Measurements from ENCODE around the gene KCNQ2. TPM values are rescaled to one million over a fixed set of nuclear protein-coding genes. Genes with fewer than 3 reads are reported as not detected.

KCNQ2 gene
- total RNA-seq, 1 experiment from 2014 or later, result not detected

DNA sequence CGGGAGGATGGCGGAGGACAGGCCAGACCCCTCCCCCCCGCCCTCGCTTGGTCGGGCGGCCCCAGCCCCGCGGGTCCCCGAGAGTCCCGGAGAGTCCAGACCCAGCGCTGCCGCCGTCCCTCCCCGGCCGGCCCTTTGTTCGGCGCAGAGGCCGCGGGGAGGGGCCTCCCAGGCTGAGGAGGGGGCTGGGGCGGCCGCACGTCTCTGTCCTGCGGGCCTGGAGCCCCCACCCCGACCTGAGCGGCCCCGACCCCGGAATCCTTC is 806 bp downstream of the KCNQ2 start:
- Histone ChIP-seq H3K4me3 (ENCODE audit: low read length) (no peak overlapping the region), H3K9me2 (replicated peaks; ENCODE audit: insufficient read depth, low read length) (no peaks in the 10 kb centered on the region), H4K20me1 (ENCODE audit: insufficient read depth, low read depth, low read length) (no peaks in the 10 kb centered on the region), H3K9ac (ENCODE audit: low read length) (no peak overlapping the region), H3K27me3 (ENCODE audit: low read length) (no peaks in the 10 kb centered on the region), H3K4me2 (ENCODE audit: low read depth, low read length, poor library complexity, severe bottlenecking) (no peak overlapping the region), H3K36me3 (ENCODE audit: insufficient read depth, low read length) (no peaks in the 10 kb centered on the region), H2AFZ (ENCODE audit: low read length) (no peak overlapping the region), H3K79me2 (ENCODE audit: low read length) (no peaks in the 10 kb centered on the region), H3K4me1 (ENCODE audit: low read length) (no peaks in the 10 kb centered on the region), H3K27ac (ENCODE audit: low read length) (no peak overlapping the region), H3K9me3 (ENCODE audit: low read length) (no peaks in the 10 kb centered on the region)
- DNase-seq, result no peak

DNA sequence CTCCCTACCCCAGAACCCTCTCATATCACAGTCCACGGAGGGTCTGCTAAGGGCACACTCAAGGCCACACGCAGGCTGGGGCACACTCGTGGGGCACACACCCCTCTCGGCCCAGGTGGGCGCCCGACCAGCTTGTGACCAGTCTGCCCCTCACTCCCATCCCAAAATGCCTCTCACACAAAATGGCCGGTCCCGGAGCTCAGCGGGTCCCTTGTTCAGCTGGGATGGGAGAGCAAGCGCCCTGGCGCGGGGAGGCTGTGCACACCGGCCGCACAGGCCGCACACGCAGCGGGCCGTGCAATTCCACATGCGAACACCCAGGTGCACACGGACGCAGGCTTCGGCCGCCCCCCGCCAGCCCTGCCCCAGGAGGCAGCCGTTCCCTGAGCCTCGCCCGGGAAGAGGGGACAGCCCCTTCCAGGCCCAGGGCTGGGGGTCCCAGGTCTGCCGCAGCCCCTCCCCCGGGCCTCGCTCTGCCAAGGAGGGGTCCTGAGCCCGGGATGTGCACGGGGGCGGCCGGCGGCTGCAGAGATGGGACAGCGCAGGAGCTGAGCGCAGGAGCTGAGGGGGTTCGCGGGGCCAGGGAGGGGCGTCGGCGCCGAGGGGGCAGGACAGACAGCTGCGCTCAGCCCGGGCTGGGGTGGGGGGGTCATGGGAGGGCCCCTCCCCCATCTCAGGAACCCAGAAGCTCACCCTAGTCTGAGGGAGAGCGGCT is 1.3 kb downstream of the KCNQ2 start:
- H2AFZ ChIP-seq (ENCODE audit: low read length), result no peak overlapping the region
- no peak overlapping the region for H3K27ac ChIP-seq (ENCODE audit: low read length)
- no peak overlapping the region for H3K4me3 ChIP-seq (ENCODE audit: low read length)
- H3K9me3 ChIP-seq (ENCODE audit: low read length), result no peaks in the 10 kb centered on the region
- H3K27me3 ChIP-seq (ENCODE audit: low read length), result no peaks in the 10 kb centered on the region
- no peaks in the 10 kb centered on the region for H3K36me3 ChIP-seq (ENCODE audit: insufficient read depth, low read length)
- H3K79me2 ChIP-seq (ENCODE audit: low read length), result no peaks in the 10 kb centered on the region
- H3K9ac ChIP-seq (ENCODE audit: low read length), result no peak overlapping the region
- H4K20me1 ChIP-seq (ENCODE audit: insufficient read depth, low read depth, low read length), result no peaks in the 10 kb centered on the region
- no peak overlapping the region for H3K4me2 ChIP-seq (ENCODE audit: low read depth, low read length, poor library complexity, severe bottlenecking)
- no peaks in the 10 kb centered on the region for H3K4me1 ChIP-seq (ENCODE audit: low read length)
- DNase-seq, result no peak
- no peaks in the 10 kb centered on the region for H3K9me2 ChIP-seq (replicated peaks; ENCODE audit: insufficient read depth, low read length)

DNA sequence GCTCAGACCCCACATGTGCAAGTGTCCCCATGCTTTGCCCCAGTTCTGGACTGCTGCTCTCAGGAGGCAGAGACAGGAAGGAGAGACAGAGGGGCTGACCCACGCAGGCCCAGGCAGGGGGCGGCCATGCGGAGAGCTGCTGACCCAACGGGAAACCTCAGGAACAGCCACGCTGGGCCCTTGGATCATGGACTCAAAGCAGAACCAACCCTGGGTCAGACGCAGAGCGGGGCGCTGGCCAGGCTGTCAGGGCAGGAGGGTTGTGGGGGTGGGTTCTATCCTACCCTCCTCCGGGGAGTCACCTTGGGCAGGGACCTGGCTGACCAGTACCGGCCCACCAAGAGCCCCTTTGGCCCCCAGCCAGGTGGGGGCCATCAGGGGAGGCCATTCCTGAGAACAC is 2.0 kb downstream of the KCNQ2 start:
- Histone ChIP-seq H3K79me2 (ENCODE audit: low read length) (no peaks in the 10 kb centered on the region), H3K4me1 (ENCODE audit: low read length) (no peaks in the 10 kb centered on the region), H3K4me2 (ENCODE audit: low read depth, low read length, poor library complexity, severe bottlenecking) (no peak overlapping the region), H3K36me3 (ENCODE audit: insufficient read depth, low read length) (no peaks in the 10 kb centered on the region), H3K9ac (ENCODE audit: low read length) (no peak overlapping the region), H3K9me3 (ENCODE audit: low read length) (no peaks in the 10 kb centered on the region), H3K27me3 (ENCODE audit: low read length) (no peaks in the 10 kb centered on the region), H2AFZ (ENCODE audit: low read length) (no peak overlapping the region), H4K20me1 (ENCODE audit: insufficient read depth, low read depth, low read length) (no peaks in the 10 kb centered on the region), H3K4me3 (ENCODE audit: low read length) (no peak overlapping the region), H3K27ac (ENCODE audit: low read length) (no peak overlapping the region), H3K9me2 (replicated peaks; ENCODE audit: insufficient read depth, low read length) (no peaks in the 10 kb centered on the region)
- DNase-seq, result no peak

DNA sequence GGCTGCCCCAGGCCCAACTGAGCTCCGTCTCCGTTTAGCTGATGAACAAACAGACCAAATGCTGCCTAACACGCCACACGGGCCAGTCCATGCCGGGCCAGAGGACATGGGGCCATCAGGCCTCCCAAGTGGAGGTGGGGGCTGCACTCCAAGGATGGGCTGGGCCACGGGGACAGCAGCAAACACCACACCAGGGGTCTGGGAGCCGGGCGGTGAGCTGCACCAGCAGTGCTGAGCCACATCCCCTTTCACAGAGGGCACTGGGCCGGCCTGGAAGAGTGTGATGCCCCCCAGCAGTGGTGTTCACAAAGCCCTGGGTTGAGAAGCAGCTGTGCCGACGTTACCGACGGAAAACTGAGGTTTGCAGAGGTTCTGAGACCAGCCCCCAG is 2.7 kb downstream of the KCNQ2 start:
- no peaks in the 10 kb centered on the region for H3K9me3 ChIP-seq (ENCODE audit: low read length)
- no peak overlapping the region for H2AFZ ChIP-seq (ENCODE audit: low read length)
- no peak overlapping the region for H3K4me3 ChIP-seq (ENCODE audit: low read length)
- no peak overlapping the region for H3K4me2 ChIP-seq (ENCODE audit: low read depth, low read length, poor library complexity, severe bottlenecking)
- H3K27me3 ChIP-seq (ENCODE audit: low read length), result no peaks in the 10 kb centered on the region
- DNase-seq, result no peak
- no peaks in the 10 kb centered on the region for H3K79me2 ChIP-seq (ENCODE audit: low read length)
- H3K9ac ChIP-seq (ENCODE audit: low read length), result no peak overlapping the region
- H3K9me2 ChIP-seq (replicated peaks; ENCODE audit: insufficient read depth, low read length), result no peaks in the 10 kb centered on the region
- no peak overlapping the region for H3K27ac ChIP-seq (ENCODE audit: low read length)
- H3K4me1 ChIP-seq (ENCODE audit: low read length), result no peaks in the 10 kb centered on the region
- no peaks in the 10 kb centered on the region for H4K20me1 ChIP-seq (ENCODE audit: insufficient read depth, low read depth, low read length)
- no peaks in the 10 kb centered on the region for H3K36me3 ChIP-seq (ENCODE audit: insufficient read depth, low read length)

DNA sequence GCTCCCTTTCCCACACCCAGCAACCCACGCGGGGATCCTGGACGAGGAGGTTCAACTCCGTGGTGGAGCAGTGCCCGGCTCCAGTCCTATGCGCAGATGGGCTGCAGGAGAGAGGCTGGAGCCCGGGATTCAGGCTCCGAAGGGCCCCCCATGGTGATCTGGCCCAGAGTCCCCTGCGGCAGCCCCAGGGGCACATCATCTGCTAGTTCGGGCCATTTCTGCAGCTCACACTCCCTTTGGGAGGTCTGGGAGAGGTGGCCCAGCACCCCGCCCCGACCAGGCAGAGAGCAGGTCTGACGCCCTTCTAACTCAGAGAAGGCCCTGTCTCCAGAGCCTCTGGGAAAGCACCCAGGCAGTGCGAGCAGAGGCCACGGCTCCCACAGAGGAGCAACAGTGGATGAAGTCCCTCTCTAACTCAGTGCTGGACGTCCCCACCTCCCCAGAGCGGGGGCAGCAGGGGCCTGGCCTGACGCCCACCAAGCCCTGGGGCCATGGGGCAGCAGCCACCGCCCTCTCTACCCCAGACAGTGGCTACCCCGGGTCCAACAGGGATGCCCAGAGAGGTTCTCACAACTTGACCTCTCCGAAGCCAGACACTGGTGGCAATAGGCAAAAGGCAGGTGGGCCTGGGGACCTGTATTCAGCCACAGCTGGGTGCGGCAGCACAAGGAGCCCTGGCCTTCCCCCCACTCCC is 3.3 kb downstream of the KCNQ2 start:
- no peak overlapping the region for H3K27ac ChIP-seq (ENCODE audit: low read length)
- no peaks in the 10 kb centered on the region for H3K9me2 ChIP-seq (replicated peaks; ENCODE audit: insufficient read depth, low read length)
- no peak overlapping the region for H3K4me2 ChIP-seq (ENCODE audit: low read depth, low read length, poor library complexity, severe bottlenecking)
- H3K79me2 ChIP-seq (ENCODE audit: low read length), result no peaks in the 10 kb centered on the region
- H3K4me3 ChIP-seq (ENCODE audit: low read length), result no peak overlapping the region
- H3K9me3 ChIP-seq (ENCODE audit: low read length), result no peaks in the 10 kb centered on the region
- no peaks in the 10 kb centered on the region for H3K4me1 ChIP-seq (ENCODE audit: low read length)
- no peaks in the 10 kb centered on the region for H3K36me3 ChIP-seq (ENCODE audit: insufficient read depth, low read length)
- H3K27me3 ChIP-seq (ENCODE audit: low read length), result no peaks in the 10 kb centered on the region
- no peaks in the 10 kb centered on the region for H4K20me1 ChIP-seq (ENCODE audit: insufficient read depth, low read depth, low read length)
- H2AFZ ChIP-seq (ENCODE audit: low read length), result no peak overlapping the region
- DNase-seq, result no peak
- H3K9ac ChIP-seq (ENCODE audit: low read length), result no peak overlapping the region

DNA sequence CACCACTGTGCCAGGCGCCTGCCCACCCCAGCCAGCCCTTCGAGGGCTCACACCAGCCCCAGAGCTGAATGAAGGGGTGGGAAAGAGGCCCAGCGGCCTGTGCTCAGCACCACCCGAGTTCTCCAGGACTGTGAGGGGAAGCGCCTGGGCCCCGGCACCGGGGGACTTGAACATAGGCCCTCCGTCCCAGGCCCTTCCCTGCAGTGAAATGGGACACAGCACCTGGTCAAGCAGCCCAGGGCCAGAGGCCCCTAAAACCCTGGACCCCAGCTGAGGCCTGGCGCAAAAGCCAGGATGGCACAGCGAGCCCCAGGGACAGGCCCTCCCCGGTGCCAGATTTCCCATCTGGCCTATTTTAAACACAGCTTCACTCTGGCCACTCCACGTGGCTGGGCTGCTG is 4.0 kb downstream of the KCNQ2 start:
- H3K9ac ChIP-seq (ENCODE audit: low read length), result no peak overlapping the region
- no peak overlapping the region for H3K4me3 ChIP-seq (ENCODE audit: low read length)
- no peak overlapping the region for H3K27ac ChIP-seq (ENCODE audit: low read length)
- H3K36me3 ChIP-seq (ENCODE audit: insufficient read depth, low read length), result no peaks in the 10 kb centered on the region
- no peaks in the 10 kb centered on the region for H3K27me3 ChIP-seq (ENCODE audit: low read length)
- no peaks in the 10 kb centered on the region for H4K20me1 ChIP-seq (ENCODE audit: insufficient read depth, low read depth, low read length)
- H3K4me2 ChIP-seq (ENCODE audit: low read depth, low read length, poor library complexity, severe bottlenecking), result no peak overlapping the region
- no peak for DNase-seq
- no peaks in the 10 kb centered on the region for H3K4me1 ChIP-seq (ENCODE audit: low read length)
- H3K79me2 ChIP-seq (ENCODE audit: low read length), result no peaks in the 10 kb centered on the region
- H3K9me3 ChIP-seq (ENCODE audit: low read length), result no peaks in the 10 kb centered on the region
- H2AFZ ChIP-seq (ENCODE audit: low read length), result no peak overlapping the region
- no peaks in the 10 kb centered on the region for H3K9me2 ChIP-seq (replicated peaks; ENCODE audit: insufficient read depth, low read length)

DNA sequence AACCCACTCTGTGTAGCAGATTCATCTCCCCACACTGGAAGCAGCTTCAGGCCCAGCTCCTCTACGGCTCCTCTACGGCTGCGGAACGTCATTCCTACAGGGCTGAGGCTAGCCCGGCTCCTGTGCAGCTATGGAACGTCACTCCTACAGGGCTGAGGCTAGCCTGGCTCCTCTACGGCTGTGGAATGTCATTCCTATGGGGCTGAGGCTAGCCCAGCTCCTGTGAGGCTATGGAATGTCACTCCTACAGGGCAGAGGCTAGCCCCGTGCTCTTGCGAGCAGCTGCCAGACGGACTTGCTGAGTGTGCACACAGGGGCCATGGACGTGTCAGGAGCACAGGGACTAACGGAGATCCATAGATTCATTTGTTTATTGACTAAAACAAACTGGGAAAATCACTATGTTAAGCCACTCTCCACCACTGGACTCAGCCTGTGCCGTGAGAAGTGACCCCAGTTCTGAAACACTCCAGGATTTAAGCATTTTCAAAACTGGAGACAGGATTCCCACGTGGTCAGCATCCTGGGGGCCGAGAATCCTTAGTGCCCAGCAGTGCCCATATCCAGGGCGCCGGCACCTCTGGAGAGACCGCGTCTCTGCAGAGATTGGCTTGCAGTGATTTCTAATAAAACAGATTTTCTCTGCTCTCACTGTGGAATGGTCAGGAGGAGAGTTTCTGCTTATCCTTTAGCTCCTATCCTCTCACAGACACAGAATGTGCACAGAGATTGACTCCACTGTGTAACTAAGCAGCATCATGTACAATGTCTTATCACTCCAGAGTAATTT is 5.0 kb downstream of the KCNQ2 start:
- H3K79me2 ChIP-seq (ENCODE audit: low read length), result no peaks in the 10 kb centered on the region
- H3K9me3 ChIP-seq (ENCODE audit: low read length), result no peaks in the 10 kb centered on the region
- DNase-seq, result no peak
- no peaks in the 10 kb centered on the region for H3K27me3 ChIP-seq (ENCODE audit: low read length)
- H2AFZ ChIP-seq (ENCODE audit: low read length), result no peak overlapping the region
- H3K36me3 ChIP-seq (ENCODE audit: insufficient read depth, low read length), result no peaks in the 10 kb centered on the region
- H3K4me1 ChIP-seq (ENCODE audit: low read length), result no peaks in the 10 kb centered on the region
- H3K27ac ChIP-seq (ENCODE audit: low read length), result no peak overlapping the region
- no peaks in the 10 kb centered on the region for H3K9me2 ChIP-seq (replicated peaks; ENCODE audit: insufficient read depth, low read length)
- no peak overlapping the region for H3K4me2 ChIP-seq (ENCODE audit: low read depth, low read length, poor library complexity, severe bottlenecking)
- no peak overlapping the region for H3K9ac ChIP-seq (ENCODE audit: low read length)
- H4K20me1 ChIP-seq (ENCODE audit: insufficient read depth, low read depth, low read length), result no peaks in the 10 kb centered on the region
- no peak overlapping the region for H3K4me3 ChIP-seq (ENCODE audit: low read length)

DNA sequence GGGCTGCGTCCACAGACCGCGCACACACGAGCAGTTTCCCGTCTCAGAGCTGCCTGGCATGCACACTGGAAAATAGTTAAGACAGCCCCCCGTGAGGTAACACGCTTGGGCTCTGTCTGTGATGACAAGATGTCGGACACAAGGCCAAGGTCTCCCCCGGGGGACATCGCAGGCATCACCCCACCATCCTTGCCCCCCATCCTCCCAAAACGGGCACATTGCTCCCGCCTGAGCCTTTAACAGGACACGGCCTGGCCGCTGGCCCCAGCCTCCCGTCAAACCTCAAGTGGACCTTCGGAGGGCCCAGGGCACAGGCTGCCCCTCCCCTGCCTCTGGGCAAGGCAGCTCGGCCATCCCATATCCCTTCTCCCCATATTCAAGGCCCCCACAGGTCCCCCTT is 5.6 kb downstream of the KCNQ2 start:
- Histone ChIP-seq H2AFZ (ENCODE audit: low read length) (no peak overlapping the region), H3K4me1 (ENCODE audit: low read length) (no peaks in the 10 kb centered on the region), H3K27ac (ENCODE audit: low read length) (no peak overlapping the region), H3K36me3 (ENCODE audit: insufficient read depth, low read length) (no peaks in the 10 kb centered on the region), H3K9me3 (ENCODE audit: low read length) (no peaks in the 10 kb centered on the region), H3K9ac (ENCODE audit: low read length) (no peak overlapping the region), H3K27me3 (ENCODE audit: low read length) (no peaks in the 10 kb centered on the region), H4K20me1 (ENCODE audit: insufficient read depth, low read depth, low read length) (no peaks in the 10 kb centered on the region), H3K4me2 (ENCODE audit: low read depth, low read length, poor library complexity, severe bottlenecking) (no peak overlapping the region), H3K9me2 (replicated peaks; ENCODE audit: insufficient read depth, low read length) (no peaks in the 10 kb centered on the region), H3K4me3 (ENCODE audit: low read length) (no peak overlapping the region), H3K79me2 (ENCODE audit: low read length) (no peaks in the 10 kb centered on the region)
- DNase-seq, result no peak

All from Karpas-422 (cell line).